ENCODE measurements around the gene MCOLN3. TPM values are rescaled to one million over a fixed set of nuclear protein-coding genes. Genes with fewer than 3 reads are reported as not detected.
A peak's percentile ranks its signal among the peaks of the same experiment; 100 is the strongest.

MCOLN3 gene
- total RNA-seq (1 to 10 TPM; 4.4 to 5.1 TPM), polyA plus RNA-seq (ENCODE audit: insufficient read depth, low read depth, low replicate concordance) (2.5 TPM)
- long read RNA-seq, donor 1, partial matches to known transcripts, result 0 of 1 reads
- long read RNA-seq, donor 1, other reads (novel, unspliced or antisense), result 0 of 1 reads
- long read RNA-seq, donor 2, result 0 reads

GRCh38 chr1:85048296-85049064 lies at the start of gene MCOLN3:
Gene MCOLN3 (minus strand): TSS chr1:85048500. CDS start chr1:85045360, 3,140 bp downstream.
- Histone ChIP-seq H3K4me3 (peak within 1 kb of the TSS; percentile 50 to 51), H3K27ac (peak within 1 kb of the TSS in 1 of 2 donors; percentile 3), H3K4me1 (peaks cover 4% of the 10 kb centered on the region), H3K27me3 (no peaks in the 10 kb centered on the region), H3K9me3 (no peaks in the 10 kb centered on the region), H3K36me3 (ENCODE audit: low read depth, missing control alignments) (no peaks in the 10 kb centered on the region)
- DNase-seq, result peak; percentile 40
- WGBS, 2 donors, result 2 to 4% methylated on average over 16 to 44 of the region's 73 CpGs
- no peak for TF ChIP-seq CTCF (IDR thresholded peaks at IDR 0.05)
- TF ChIP-seq POLR2A (IDR thresholded peaks at IDR 0.05), result no peak
- intact Hi-C loops (cut with DNase I; ENCODE audit: low total_unique reads), result no loop called here

- H3K27ac ChIP-seq, result no peak overlapping the region
- no peaks in the 10 kb centered on the region for H3K27me3 ChIP-seq
- DNase-seq, result no peak
- WGBS, 2 donors, result 89 to 92% methylated on average over 2 of the region's 2 CpGs
- intact Hi-C loops (cut with DNase I; ENCODE audit: low total_unique reads), result no loop called here
- no peak overlapping the region for H3K4me3 ChIP-seq
- H3K4me1 ChIP-seq, result no peaks in the 10 kb centered on the region
- H3K9me3 ChIP-seq, result no peaks in the 10 kb centered on the region
- no peaks in the 10 kb centered on the region for H3K36me3 ChIP-seq (ENCODE audit: low read depth, missing control alignments)
- TF ChIP-seq POLR2A (IDR thresholded peaks at IDR 0.05), result no peak
Measured at GRCh38 chr1:85093644-85094043, 45.3 kb upstream of the MCOLN3 start.

GRCh38 chr1:85091671-85092280 lies 43.5 kb upstream of the MCOLN3 start:
- intact Hi-C loops (cut with DNase I; ENCODE audit: low total_unique reads), result no loop called here
- Histone ChIP-seq H3K4me3 (no peak overlapping the region), H3K4me1 (no peaks in the 10 kb centered on the region), H3K9me3 (no peaks in the 10 kb centered on the region), H3K27me3 (no peaks in the 10 kb centered on the region), H3K27ac (no peak overlapping the region), H3K36me3 (ENCODE audit: low read depth, missing control alignments) (no peaks in the 10 kb centered on the region)
- DNase-seq, result no peak
- TF ChIP-seq CTCF (IDR thresholded peaks at IDR 0.05) (no peak), POLR2A (IDR thresholded peaks at IDR 0.05) (no peak)
- WGBS, 2 donors, result 60 to 64% methylated on average over 11 of the region's 11 CpGs

GRCh38 chr1:85090225-85090624 lies 41.9 kb upstream of the MCOLN3 start:
- Histone ChIP-seq H3K36me3 (ENCODE audit: low read depth, missing control alignments) (no peaks in the 10 kb centered on the region), H3K4me3 (no peak overlapping the region), H3K27me3 (no peaks in the 10 kb centered on the region), H3K9me3 (no peaks in the 10 kb centered on the region), H3K27ac (no peak overlapping the region), H3K4me1 (no peaks in the 10 kb centered on the region)
- WGBS, 2 donors, result 90 to 96% methylated on average over 1 of the region's 1 CpG
- no peak for DNase-seq
- intact Hi-C loops (cut with DNase I; ENCODE audit: low total_unique reads), result no loop called here
- no peak for TF ChIP-seq POLR2A (IDR thresholded peaks at IDR 0.05)
- no peak for TF ChIP-seq CTCF (IDR thresholded peaks at IDR 0.05)

- no peaks in the 10 kb centered on the region for H3K4me1 ChIP-seq
- no peak for DNase-seq
- no peaks in the 10 kb centered on the region for H3K9me3 ChIP-seq
- H3K27me3 ChIP-seq, result no peaks in the 10 kb centered on the region
- TF ChIP-seq POLR2A (IDR thresholded peaks at IDR 0.05) (no peak), CTCF (IDR thresholded peaks at IDR 0.05) (no peak)
- no peak overlapping the region for H3K4me3 ChIP-seq
- H3K27ac ChIP-seq, result no peak overlapping the region
- intact Hi-C loops (cut with DNase I; ENCODE audit: low total_unique reads), result no loop called here
- no peaks in the 10 kb centered on the region for H3K36me3 ChIP-seq (ENCODE audit: low read depth, missing control alignments)
Measured at GRCh38 chr1:85089203-85089602, 40.9 kb upstream of the MCOLN3 start.
